Loucy (cell line): ENCODE results near the gene RIN3.

Experiments
- EZH2phosphoT487 ChIP-seq: fragments of 200-600 bp; IDR thresholded peaks from 2 replicates; pipeline ENCODE4 v1.6.1; 2018; ENCODE audit warnings: antibody characterized with exemption, mild to moderate bottlenecking, moderate library complexity, borderline replicate concordance
- TF ChIP-seq, protein P1 (sequence below): fragments of 200-600 bp; sonication (generic); conservative IDR thresholded peaks from 2 replicates; pipeline ENCODE4 v1.5.1; 2014; ENCODE audit warnings: mild to moderate bottlenecking, antibody characterized with exemption, low read length

DNA sequence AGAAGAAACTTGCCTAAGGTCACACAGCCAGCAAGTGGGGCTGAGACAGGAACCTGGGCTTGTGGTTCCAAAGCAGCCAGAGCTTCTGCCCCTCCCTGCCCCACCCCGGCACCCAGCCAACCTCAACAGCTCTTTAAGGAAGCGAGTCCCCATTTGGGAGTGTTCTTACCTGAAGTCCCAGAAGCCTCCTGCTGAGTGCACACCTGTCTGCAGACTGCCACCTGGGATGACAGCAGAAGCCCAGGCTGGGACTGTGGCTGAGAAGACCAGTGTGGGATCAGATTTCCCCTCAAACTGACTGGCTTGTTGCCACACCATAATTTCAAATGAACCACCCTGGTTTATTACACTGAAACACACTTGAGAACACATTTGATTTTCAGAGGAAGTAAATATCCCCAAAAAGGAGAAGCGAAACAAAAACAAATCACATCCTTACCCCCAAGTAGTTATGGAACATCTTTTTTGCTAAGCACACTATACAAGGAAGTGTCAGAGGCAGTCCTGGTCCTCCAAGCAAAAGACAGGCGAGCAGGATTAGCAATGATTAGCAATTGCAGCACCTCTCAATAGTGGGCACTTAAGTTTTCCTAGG lies 6.3 kb upstream of the RIN3 start:
- TF ChIP-seq, protein P1, sequence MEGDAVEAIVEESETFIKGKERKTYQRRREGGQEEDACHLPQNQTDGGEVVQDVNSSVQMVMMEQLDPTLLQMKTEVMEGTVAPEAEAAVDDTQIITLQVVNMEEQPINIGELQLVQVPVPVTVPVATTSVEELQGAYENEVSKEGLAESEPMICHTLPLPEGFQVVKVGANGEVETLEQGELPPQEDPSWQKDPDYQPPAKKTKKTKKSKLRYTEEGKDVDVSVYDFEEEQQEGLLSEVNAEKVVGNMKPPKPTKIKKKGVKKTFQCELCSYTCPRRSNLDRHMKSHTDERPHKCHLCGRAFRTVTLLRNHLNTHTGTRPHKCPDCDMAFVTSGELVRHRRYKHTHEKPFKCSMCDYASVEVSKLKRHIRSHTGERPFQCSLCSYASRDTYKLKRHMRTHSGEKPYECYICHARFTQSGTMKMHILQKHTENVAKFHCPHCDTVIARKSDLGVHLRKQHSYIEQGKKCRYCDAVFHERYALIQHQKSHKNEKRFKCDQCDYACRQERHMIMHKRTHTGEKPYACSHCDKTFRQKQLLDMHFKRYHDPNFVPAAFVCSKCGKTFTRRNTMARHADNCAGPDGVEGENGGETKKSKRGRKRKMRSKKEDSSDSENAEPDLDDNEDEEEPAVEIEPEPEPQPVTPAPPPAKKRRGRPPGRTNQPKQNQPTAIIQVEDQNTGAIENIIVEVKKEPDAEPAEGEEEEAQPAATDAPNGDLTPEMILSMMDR: no peak
- no peak for TF ChIP-seq EZH2phosphoT487
